Testis (tissue), 2 donors: ENCODE measurements around the gene CELF4.

Experiments
- CTCF ChIP-seq, 3 experiments: fragments of 450-650 bp in 2 of 3; fragments of 200-600 bp in 1 of 3; sonication (generic) in 1 of 3; IDR thresholded peaks; one replicate each; pipeline ENCODE4 v1.5.1; 2016 to 2019; ENCODE audit warnings: antibody characterized with exemption in 3 of 3, mild to moderate bottlenecking in 2 of 3, moderate library complexity in 1 of 3
- POLR2A ChIP-seq: fragments of 450-650 bp; IDR thresholded peaks from one replicate; pipeline ENCODE4 v1.6.1; 2017; ENCODE audit warnings: antibody characterized with exemption, mild to moderate bottlenecking, moderate library complexity

GRCh38 chr18:37456395-37456794 lies 109.2 kb downstream of the CELF4 start:
- TF ChIP-seq POLR2A: no peak
- no peak for TF ChIP-seq CTCF (IDR thresholded peaks at IDR 0.05)
